Measurements from ENCODE around the gene SPPL3.

The SPPL3 gene

GRCh38 chr12:120821878-120822277, 82.3 kb downstream of the SPPL3 start:
- Mint-ChIP-seq H3K4me3 (no peak overlapping the region), H3K27ac (no peak overlapping the region), H3K27me3 (no peaks in the 10 kb centered on the region), H3K4me1 (peaks cover 23 to 39% of the 10 kb centered on the region in 2 donors), H3K9me3 (no peaks in the 10 kb centered on the region), H3K36me3 (peaks cover 3 to 5% of the 10 kb centered on the region in 2 donors)
- DNase-seq (no peak), ATAC-seq (replicated peaks) (no peak)

DNA sequence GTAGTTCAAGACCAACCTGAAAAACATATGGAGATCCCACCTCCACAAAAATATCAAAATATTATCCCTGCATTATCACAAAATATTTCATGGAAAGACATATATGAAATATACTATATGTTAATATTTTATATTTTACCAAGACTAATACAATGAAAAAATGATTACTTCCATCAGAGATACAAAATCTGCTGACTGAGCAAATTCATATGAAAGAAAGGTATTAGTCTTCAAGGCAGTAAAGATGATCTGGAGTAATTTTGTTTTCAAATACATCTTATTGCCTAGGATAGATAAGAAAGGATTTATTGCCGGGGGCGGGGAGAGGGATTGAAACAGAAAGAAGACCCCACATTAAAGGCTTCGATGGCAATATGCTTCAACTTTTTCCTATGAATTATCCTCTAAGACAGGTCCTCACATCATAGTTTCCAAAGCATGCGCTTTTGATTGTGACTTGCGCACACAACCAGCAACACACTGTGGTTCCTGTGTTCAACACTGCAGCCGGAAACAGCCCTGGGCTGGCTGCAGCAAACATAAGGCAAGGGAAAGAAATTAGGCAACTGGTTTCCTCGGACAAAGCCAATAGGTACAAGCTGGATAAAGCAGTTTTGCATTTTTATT, 83.2 kb downstream of the SPPL3 start:
- Mint-ChIP-seq H3K9me3 (no peaks in the 10 kb centered on the region), H3K4me1 (peaks cover 23 to 39% of the 10 kb centered on the region in 2 donors), H3K4me3 (no peak overlapping the region), H3K27me3 (no peaks in the 10 kb centered on the region), H3K36me3 (peaks cover 3 to 5% of the 10 kb centered on the region in 2 donors), H3K27ac (no peak overlapping the region)
- DNase-seq (no peak), ATAC-seq (replicated peaks) (no peak)

DNA sequence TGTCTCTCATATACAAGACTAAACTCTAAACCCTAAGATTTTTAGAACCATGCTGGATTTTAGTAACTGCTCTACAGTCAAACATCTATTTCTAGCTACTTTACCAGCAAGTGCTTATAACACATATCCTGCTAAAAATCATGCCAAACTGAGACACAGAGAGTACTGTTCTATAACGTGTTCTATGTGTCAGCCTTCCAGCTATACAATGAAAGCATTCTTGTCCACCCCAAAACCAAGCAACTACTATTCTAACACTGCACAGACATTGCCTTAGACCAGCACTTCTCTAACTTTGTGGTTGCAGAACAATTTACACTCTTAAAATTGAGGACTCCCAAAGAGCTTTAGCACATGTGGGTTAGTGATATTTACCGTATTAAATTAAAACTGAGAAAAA, 85.7 kb downstream of the SPPL3 start:
- no peaks in the 10 kb centered on the region for H3K9me3 Mint-ChIP-seq
- peaks cover 15 to 24% of the 10 kb centered on the region in 2 donors for H3K4me1 Mint-ChIP-seq
- H3K27me3 Mint-ChIP-seq: no peaks in the 10 kb centered on the region
- DNase-seq (no peak), ATAC-seq (replicated peaks) (no peak)
- peaks cover 2 to 3% of the 10 kb centered on the region in 2 donors for H3K36me3 Mint-ChIP-seq
- H3K27ac Mint-ChIP-seq: no peak overlapping the region
- H3K4me3 Mint-ChIP-seq: no peak overlapping the region

GRCh38 chr12:120817559-120818330, 86.4 kb downstream of the SPPL3 start:
- H3K4me1 Mint-ChIP-seq: peaks cover 10 to 22% of the 10 kb centered on the region in 2 donors
- no peaks in the 10 kb centered on the region for H3K27me3 Mint-ChIP-seq
- H3K36me3 Mint-ChIP-seq: peaks cover 2 to 3% of the 10 kb centered on the region in 2 donors
- no peak for DNase-seq
- no peak overlapping the region for H3K4me3 Mint-ChIP-seq
- H3K27ac Mint-ChIP-seq: no peak overlapping the region
- no peaks in the 10 kb centered on the region for H3K9me3 Mint-ChIP-seq
- ATAC-seq (replicated peaks): no peak

- H3K9me3 Mint-ChIP-seq: no peaks in the 10 kb centered on the region
- no peak overlapping the region for H3K4me3 Mint-ChIP-seq
- no peaks in the 10 kb centered on the region for H3K27me3 Mint-ChIP-seq
- H3K36me3 Mint-ChIP-seq: peaks cover 0 to 3% of the 10 kb centered on the region in 2 donors
- ATAC-seq (replicated peaks): no peak
- no peak overlapping the region for H3K27ac Mint-ChIP-seq
- no peak for DNase-seq
- H3K4me1 Mint-ChIP-seq: peaks cover 7 to 23% of the 10 kb centered on the region in 2 donors
Measured at GRCh38 chr12:120816363-120816762, 87.8 kb downstream of the SPPL3 start.

GRCh38 chr12:120814903-120815429, 89.2 kb downstream of the SPPL3 start:
- no peak overlapping the region for H3K27ac Mint-ChIP-seq
- ATAC-seq (replicated peaks): no peak
- no peak overlapping the region for H3K4me3 Mint-ChIP-seq
- no peak for DNase-seq
- H3K27me3 Mint-ChIP-seq: no peaks in the 10 kb centered on the region
- H3K9me3 Mint-ChIP-seq: no peaks in the 10 kb centered on the region
- peaks cover 7 to 26% of the 10 kb centered on the region in 2 donors for H3K4me1 Mint-ChIP-seq
- peaks cover 7 to 10% of the 10 kb centered on the region in 2 donors for H3K36me3 Mint-ChIP-seq

DNA sequence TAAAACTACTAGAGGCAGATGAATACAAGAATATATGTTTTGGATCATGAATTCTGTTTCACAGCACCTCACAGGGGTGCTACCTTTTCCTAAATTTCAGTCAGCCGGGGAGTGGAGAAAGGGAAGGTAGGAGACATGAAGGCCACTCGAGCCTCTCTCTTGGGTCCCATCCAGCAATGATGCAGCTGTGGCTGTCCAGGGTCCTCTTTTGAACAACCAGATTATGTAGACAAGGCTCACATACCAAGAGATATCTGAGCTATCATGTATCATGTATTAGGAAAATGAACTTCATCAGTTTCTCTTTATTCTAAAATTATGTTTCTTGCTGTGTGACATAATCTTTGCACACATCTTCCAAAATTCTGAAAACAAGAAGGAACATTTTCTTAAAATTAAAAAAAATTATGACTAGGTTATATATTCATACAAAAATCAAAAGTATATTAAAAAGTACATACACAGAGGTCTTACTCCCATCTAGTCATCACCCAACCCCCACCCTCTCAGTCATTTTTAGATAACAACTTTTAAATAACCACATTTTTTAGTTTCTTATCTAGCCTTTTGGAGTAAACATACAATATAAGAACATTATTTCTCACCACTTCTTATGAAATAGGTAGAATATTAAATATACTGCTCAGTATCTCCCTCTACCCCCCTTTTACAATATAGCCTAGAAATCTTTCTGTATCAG, 89.8 kb downstream of the SPPL3 start:
- Mint-ChIP-seq H3K4me1 (peaks cover 7 to 26% of the 10 kb centered on the region in 2 donors), H3K27ac (no peak overlapping the region), H3K36me3 (peaks cover 9 to 13% of the 10 kb centered on the region in 2 donors), H3K27me3 (no peaks in the 10 kb centered on the region), H3K4me3 (no peak overlapping the region), H3K9me3 (no peaks in the 10 kb centered on the region)
- ATAC-seq (replicated peaks) (no peak), DNase-seq (no peak)

DNA sequence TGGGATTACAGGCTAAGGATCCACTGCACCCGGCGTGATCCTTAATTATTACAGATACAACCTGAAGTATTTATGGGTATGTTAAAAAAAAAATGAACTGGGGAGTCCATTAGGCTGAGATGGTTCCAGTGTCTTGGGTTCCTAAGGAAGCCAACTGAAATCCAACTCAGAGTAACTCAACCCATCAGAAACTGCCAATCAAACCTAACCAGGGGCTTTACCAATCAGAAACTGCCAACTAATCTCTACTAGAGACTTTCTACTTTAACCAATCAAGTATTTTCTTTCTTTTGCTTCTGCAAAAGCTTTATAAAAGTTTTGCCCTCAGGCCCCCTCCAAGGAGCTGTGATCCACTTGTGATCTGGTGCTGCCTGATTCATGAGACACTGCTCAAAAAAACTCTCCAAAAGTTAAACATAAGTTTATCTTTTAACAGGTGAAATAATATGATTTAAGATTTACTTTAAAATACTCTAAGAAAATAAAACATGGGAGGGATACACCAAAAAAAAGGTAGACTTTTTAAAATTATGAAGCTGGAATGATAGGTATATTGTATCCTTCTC, 90.5 kb downstream of the SPPL3 start:
- H3K27ac Mint-ChIP-seq: no peak overlapping the region
- peaks cover 10 to 14% of the 10 kb centered on the region in 2 donors for H3K36me3 Mint-ChIP-seq
- H3K4me3 Mint-ChIP-seq: no peak overlapping the region
- no peaks in the 10 kb centered on the region for H3K9me3 Mint-ChIP-seq
- H3K27me3 Mint-ChIP-seq: no peaks in the 10 kb centered on the region
- DNase-seq: no peak
- ATAC-seq (replicated peaks): no peak
- peaks cover 7 to 26% of the 10 kb centered on the region in 2 donors for H3K4me1 Mint-ChIP-seq

GRCh38 chr12:120810021-120810420, 94.1 kb downstream of the SPPL3 start:
- Mint-ChIP-seq H3K9me3 (no peaks in the 10 kb centered on the region), H3K4me1 (peaks cover 2 to 20% of the 10 kb centered on the region in 2 donors), H3K4me3 (no peak overlapping the region), H3K36me3 (peaks cover 13 to 15% of the 10 kb centered on the region in 2 donors), H3K27me3 (no peaks in the 10 kb centered on the region), H3K27ac (no peak overlapping the region)
- DNase-seq (no peak), ATAC-seq (replicated peaks) (no peak)

DNA sequence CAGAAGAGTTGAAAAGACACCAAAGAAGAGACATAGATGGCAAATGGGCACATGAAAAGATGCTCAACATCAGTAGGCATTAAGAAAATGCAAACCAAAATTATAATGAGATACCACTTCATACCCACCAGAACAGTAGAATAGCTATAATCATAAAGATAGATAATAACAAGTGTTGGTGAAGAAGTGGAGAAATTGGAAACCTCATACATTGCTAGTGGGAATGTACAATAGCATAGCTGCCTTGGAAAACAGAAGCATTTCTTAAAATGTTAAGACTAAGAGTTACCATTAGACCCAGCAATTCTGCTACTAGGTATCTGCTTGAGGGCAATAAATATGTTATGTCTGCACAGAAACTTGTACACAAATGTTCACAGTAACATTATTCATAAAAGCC, 99.7 kb downstream of the SPPL3 start:
- H3K4me1 Mint-ChIP-seq: peaks cover 10 to 28% of the 10 kb centered on the region in 2 donors
- no peaks in the 10 kb centered on the region for H3K9me3 Mint-ChIP-seq
- ATAC-seq (replicated peaks) (no peak), DNase-seq (no peak)
- no peaks in the 10 kb centered on the region for H3K27me3 Mint-ChIP-seq
- peak overlapping the region; percentile 63 for H3K27ac Mint-ChIP-seq
- no peak overlapping the region for H3K4me3 Mint-ChIP-seq
- H3K36me3 Mint-ChIP-seq: peaks cover 7 to 11% of the 10 kb centered on the region in 2 donors

GRCh38 chr12:120801146-120801545, 103.0 kb downstream of the SPPL3 start:
- DNase-seq: no peak
- no peak for ATAC-seq (replicated peaks)
- H3K36me3 Mint-ChIP-seq: peaks cover 12 to 29% of the 10 kb centered on the region in 2 donors
- H3K27me3 Mint-ChIP-seq: no peaks in the 10 kb centered on the region
- peaks cover 24 to 52% of the 10 kb centered on the region in 2 donors for H3K4me1 Mint-ChIP-seq
- H3K4me3 Mint-ChIP-seq: no peak overlapping the region
- H3K27ac Mint-ChIP-seq: no peak overlapping the region
- no peaks in the 10 kb centered on the region for H3K9me3 Mint-ChIP-seq

GRCh38 chr12:120800665-120801064, 103.5 kb downstream of the SPPL3 start:
- H3K4me1 Mint-ChIP-seq: peaks cover 24 to 52% of the 10 kb centered on the region in 2 donors
- ATAC-seq (replicated peaks) (peak; percentile 56 to 62), DNase-seq (no peak)
- no peak overlapping the region for H3K27ac Mint-ChIP-seq
- peaks cover 2 to 3% of the 10 kb centered on the region in 2 donors for H3K9me3 Mint-ChIP-seq
- H3K4me3 Mint-ChIP-seq: no peak overlapping the region
- no peaks in the 10 kb centered on the region for H3K27me3 Mint-ChIP-seq
- peaks cover 16 to 33% of the 10 kb centered on the region in 2 donors for H3K36me3 Mint-ChIP-seq

DNA sequence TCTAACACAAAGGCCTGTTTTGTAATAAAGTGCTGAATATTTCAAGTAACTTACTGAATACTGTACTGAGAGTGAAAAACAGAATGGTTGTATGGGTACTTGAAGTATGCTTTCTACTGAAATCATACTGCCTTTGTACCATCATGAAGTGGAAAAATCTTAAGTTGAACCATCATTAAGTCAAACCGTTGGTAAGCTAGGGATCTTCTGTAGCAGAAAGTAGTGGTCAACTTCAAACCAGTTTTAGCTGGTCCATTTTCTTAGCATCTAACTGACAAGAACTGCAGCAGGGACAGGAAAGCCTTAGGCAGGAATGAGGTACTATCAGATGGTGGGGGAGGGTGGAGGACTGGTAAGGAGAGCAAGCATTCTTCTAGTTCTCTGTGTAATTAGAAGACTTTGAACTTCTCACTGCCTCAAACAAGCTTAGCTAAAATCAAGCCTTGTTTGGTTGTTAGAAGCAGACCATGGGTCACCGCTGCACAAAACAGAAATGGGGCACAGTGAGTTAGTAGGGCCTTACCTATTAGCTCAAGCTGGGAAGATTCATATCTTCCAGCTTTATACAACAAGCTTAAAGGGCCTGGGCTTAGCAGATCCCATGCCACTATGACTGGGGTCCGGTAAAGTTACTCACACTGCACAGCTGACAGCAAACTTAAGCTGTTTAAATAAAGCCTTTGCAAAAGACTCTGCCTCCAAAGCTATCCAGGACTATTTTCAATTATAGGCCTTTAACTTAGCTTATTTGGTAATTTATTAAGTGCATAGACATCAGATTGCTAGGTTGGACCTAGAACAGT, 104.7 kb downstream of the SPPL3 start:
- peaks cover 25 to 38% of the 10 kb centered on the region in 2 donors for H3K36me3 Mint-ChIP-seq
- peaks cover 24 to 46% of the 10 kb centered on the region in 2 donors for H3K4me1 Mint-ChIP-seq
- H3K4me3 Mint-ChIP-seq: no peak overlapping the region
- DNase-seq (no peak), ATAC-seq (replicated peaks) (no peak)
- no peak overlapping the region for H3K27ac Mint-ChIP-seq
- H3K9me3 Mint-ChIP-seq: peaks cover 8 to 14% of the 10 kb centered on the region in 2 donors
- no peaks in the 10 kb centered on the region for H3K27me3 Mint-ChIP-seq

All from stimulated activated naive B cell treated with anti-CD40 and anti-IgM and Interleukin-4, amounts not matched to agents 10 μg/mL and 1 μg/mL and 100 μg/mL, for 72 hours (primary cell).